ENCODE measurements around the gene ZNF19. TPM values are rescaled to one million over a fixed set of nuclear protein-coding genes. Genes with fewer than 3 reads are reported as not detected.
"Not testable (repeated sequence)": the region's sequence is repeated elsewhere in the genome, so short reads cannot be mapped to it uniquely, and the experiment has no call there.

ZNF19 gene
- 1 to 10 TPM; 2.7 to 4.0 TPM for total RNA-seq

DNA sequence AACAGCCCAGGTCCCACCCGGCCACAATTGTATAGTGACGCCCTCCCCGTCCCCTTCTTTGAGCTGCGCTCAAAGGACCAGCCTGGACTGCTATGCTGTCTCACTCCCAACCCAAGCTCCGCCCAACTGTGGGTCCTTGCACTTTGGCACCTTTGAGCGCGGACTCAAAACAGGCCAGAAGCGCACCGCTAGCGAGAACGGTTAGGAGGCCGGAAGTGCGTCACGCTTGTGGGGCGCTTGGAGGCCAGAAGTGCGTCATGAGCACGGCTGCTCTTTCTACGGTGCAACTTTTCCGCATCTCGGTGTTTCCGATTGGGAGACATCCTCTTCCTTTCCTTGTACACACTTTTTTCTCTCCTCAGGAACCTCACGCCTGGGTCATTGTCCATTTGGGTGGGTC is at the start of gene ZNF19:
TSS of gene ZNF19 (minus strand) at position 203 of the 400 bp plus-strand sequence. CDS start 7,210 bp downstream, outside the sequence.
- ChIA-PET CTCF (no interaction called here), POLR2A (no interaction called here)

- ChIA-PET POLR2A (no interaction called here), CTCF (interaction anchor here (0.8 to 1.3 kb wide), 2 partner anchors 12 to 124 kb away, joined by 3 to 5 read pairs; no protein-coding TSS in a partner anchor)
Measured at GRCh38 chr16:71537643-71538042, 48.5 kb upstream of the ZNF19 start.

- ChIA-PET POLR2A (no interaction called here), CTCF (no interaction called here)
Measured at GRCh38 chr16:71536752-71537499, 47.8 kb upstream of the ZNF19 start.

GRCh38 chr16:71532366-71532765 is 43.2 kb upstream of the ZNF19 start:
- ChIA-PET POLR2A (no interaction called here), CTCF (no interaction called here)

DNA sequence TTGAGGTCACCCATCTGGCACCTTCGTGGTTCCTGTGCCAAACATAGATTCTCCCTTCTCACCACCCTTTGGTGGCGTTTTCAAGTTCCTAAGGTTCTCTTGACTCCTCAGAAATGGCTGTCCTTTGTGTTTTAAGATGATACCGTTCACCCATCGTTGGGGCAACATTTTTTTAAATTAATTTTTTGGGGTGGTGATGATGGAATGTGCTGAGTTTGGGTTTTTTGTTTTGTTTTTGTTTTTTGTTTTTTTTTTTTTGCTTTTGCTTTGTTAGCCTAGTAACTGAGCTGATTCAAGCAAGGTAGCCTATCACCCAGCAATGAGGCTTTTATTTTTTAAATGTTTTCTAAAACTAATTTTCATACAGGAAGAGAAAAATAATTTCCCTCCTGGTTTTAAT is 39.7 kb upstream of the ZNF19 start:
- ChIA-PET POLR2A (interaction anchor here (0.6 kb wide), 1 partner anchor 156 kb away, joined by 5 read pairs; no protein-coding TSS in a partner anchor), CTCF (interaction anchor here (0.6 kb wide), 2 partner anchors 38 to 1946 kb away, joined by 3 read pairs; no protein-coding TSS in a partner anchor)

- POLR2A ChIA-PET: no interaction called here
- CTCF ChIA-PET: interaction anchor here (0.6 kb wide), 1 partner anchor 38 kb away, joined by 3 read pairs; no protein-coding TSS in a partner anchor
Measured at GRCh38 chr16:71528257-71528656, 39.1 kb upstream of the ZNF19 start.

GRCh38 chr16:71526111-71526631 is 37.0 kb upstream of the ZNF19 start, which contains the start of gene CHST4:
Gene CHST4, plus strand, starts transcription at chr16:71526426. Its CDS starts 10,252 bp downstream, at chr16:71536678.
- ChIA-PET POLR2A (no interaction called here), CTCF (interaction anchor here (1.4 kb wide), 1 partner anchor 64 kb away, joined by 3 read pairs; the partner anchor contains the start of gene ZNF23)

- POLR2A ChIA-PET: no interaction called here
- CTCF ChIA-PET: no interaction called here
Measured at GRCh38 chr16:71524566-71525553, 35.7 kb upstream of the ZNF19 start.

GRCh38 chr16:71520550-71520949 is 31.4 kb upstream of the ZNF19 start:
- ChIA-PET CTCF (no interaction called here), POLR2A (no interaction called here)

DNA sequence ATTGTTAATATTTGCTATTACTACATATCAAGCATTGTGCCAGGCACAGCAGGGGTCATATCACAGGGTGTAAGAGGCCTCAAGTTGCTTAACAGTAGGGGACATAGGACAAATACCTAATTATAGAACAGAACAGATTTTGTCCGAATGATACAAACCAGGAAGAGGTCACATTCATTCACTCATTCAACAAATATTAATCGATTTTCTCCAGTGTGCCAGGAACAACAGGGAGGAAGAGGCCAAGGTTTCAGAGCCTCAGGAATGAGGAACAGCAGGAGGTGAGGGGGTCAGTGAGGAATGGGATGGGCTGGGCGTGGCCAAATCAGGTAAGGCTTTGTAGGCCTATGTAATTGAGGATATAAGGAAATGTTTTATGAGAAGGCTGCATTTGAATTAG is 25.9 kb upstream of the ZNF19 start:
- ChIA-PET POLR2A (no interaction called here), CTCF (no interaction called here)

- CTCF ChIA-PET: no interaction called here
- POLR2A ChIA-PET: no interaction called here
Measured at GRCh38 chr16:71514476-71514875, 25.4 kb upstream of the ZNF19 start.

DNA sequence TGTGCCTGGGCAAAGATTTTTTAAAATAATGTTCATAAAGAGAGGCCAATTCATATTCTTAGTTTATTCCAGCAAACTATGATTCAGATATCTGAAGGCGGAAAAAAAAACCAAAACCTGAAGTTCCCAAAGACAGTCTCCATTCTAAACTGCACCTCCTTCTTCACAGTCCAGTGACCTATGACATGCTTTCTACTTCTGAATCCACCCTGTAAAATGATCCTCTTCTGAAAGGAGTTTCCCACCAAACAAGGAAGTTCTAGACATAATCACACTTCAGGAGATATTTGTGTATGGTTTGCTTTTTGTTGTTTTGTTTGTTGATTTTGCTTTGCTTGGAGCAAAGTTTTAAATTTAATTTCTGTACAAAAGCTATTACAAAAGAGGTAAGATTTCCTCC is 24.2 kb upstream of the ZNF19 start:
- ChIA-PET POLR2A (no interaction called here), CTCF (no interaction called here)

GRCh38 chr16:71507061-71507460 is 17.9 kb upstream of the ZNF19 start:
- ChIA-PET POLR2A (no interaction called here), CTCF (no interaction called here)

- ChIA-PET POLR2A (no interaction called here), CTCF (no interaction called here)
Measured at GRCh38 chr16:71504901-71505300, 15.8 kb upstream of the ZNF19 start.

DNA sequence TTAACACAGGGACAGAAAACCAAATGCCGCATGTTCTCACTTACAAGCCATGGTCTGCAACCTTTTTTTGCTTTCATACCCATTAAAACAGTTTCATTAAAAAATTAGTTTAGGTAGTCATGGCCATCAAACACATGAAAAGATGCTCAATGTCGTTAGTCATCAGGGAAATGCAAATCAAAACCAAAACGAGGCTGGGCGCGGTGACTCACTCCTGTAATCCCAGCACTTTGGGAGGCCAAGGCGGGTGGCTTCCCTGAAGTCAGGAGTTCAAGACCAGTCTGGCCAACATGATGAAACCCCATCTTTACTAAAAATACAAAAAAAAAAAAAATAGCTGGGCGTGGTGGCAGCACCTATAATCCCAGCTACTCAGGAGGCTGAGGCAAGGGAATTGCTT is 14.9 kb upstream of the ZNF19 start:
- POLR2A ChIA-PET, CTCF ChIA-PET: not testable (repeated sequence)

GRCh38 chr16:71501547-71501946 is 12.4 kb upstream of the ZNF19 start:
- POLR2A ChIA-PET: no interaction called here
- CTCF ChIA-PET: interaction anchor here (0.6 to 5.6 kb wide), 3 partner anchors 17 to 109 kb away, joined by 3 to 54 read pairs (median 8); no protein-coding TSS in a partner anchor

- POLR2A ChIA-PET: no interaction called here
- CTCF ChIA-PET: interaction anchor here (0.6 to 5.6 kb wide), 5 partner anchors 16 to 110 kb away, joined by 3 to 54 read pairs (median 4); no protein-coding TSS in a partner anchor
Measured at GRCh38 chr16:71500964-71501363, 11.8 kb upstream of the ZNF19 start.

DNA sequence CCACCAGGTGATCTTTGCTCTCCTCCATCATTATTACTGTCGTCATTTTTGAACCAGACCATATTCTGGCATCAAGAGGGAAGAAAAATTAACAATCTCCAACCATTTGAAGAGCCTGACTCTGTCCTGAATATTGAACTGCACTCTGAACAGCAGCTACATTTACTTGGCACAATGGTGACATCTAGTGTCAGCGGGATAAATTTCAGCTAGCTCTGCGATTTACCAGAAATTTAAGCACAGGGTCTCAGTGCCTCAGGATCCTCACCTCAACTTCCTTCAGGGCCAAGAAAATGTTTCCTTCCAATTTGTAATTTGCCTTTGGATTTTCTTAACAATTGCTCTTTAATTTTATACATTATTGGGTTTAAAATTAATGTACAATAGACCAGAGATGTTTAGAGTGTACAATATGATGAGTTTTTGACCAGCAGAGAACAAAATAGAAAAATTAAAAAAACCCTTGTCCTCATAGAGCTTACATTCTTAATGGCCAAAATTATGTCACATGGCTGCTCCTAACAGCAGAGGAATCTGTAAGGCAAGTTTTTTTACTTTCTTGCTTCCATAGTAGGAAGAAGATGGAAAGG is 10.7 kb upstream of the ZNF19 start:
- CTCF ChIA-PET: interaction anchor here (0.7 to 5.6 kb wide), 10 partner anchors 11 to 141 kb away, joined by 3 to 54 read pairs (median 3); partner anchors contain the start of gene CALB2
- POLR2A ChIA-PET: interaction anchor here (0.6 to 0.9 kb wide), 2 partner anchors 16 to 32 kb away, joined by 3 read pairs; no protein-coding TSS in a partner anchor

GRCh38 chr16:71498031-71498430 is 8.9 kb upstream of the ZNF19 start:
- ChIA-PET POLR2A (no interaction called here), CTCF (interaction anchor here (0.9 to 5.6 kb wide), 3 partner anchors 72 to 113 kb away, joined by 3 to 54 read pairs (median 3); no protein-coding TSS in a partner anchor)

All from activated CD8-positive, alpha-beta memory T cell treated with anti-CD3 and anti-CD28 coated beads for 36 hours (primary cell).